Measurements from ENCODE around the gene SGTB.
A peak's percentile ranks its signal among the peaks of the same experiment; 100 is the strongest.

Gene SGTB, protein sequence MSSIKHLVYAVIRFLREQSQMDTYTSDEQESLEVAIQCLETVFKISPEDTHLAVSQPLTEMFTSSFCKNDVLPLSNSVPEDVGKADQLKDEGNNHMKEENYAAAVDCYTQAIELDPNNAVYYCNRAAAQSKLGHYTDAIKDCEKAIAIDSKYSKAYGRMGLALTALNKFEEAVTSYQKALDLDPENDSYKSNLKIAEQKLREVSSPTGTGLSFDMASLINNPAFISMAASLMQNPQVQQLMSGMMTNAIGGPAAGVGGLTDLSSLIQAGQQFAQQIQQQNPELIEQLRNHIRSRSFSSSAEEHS

DNA sequence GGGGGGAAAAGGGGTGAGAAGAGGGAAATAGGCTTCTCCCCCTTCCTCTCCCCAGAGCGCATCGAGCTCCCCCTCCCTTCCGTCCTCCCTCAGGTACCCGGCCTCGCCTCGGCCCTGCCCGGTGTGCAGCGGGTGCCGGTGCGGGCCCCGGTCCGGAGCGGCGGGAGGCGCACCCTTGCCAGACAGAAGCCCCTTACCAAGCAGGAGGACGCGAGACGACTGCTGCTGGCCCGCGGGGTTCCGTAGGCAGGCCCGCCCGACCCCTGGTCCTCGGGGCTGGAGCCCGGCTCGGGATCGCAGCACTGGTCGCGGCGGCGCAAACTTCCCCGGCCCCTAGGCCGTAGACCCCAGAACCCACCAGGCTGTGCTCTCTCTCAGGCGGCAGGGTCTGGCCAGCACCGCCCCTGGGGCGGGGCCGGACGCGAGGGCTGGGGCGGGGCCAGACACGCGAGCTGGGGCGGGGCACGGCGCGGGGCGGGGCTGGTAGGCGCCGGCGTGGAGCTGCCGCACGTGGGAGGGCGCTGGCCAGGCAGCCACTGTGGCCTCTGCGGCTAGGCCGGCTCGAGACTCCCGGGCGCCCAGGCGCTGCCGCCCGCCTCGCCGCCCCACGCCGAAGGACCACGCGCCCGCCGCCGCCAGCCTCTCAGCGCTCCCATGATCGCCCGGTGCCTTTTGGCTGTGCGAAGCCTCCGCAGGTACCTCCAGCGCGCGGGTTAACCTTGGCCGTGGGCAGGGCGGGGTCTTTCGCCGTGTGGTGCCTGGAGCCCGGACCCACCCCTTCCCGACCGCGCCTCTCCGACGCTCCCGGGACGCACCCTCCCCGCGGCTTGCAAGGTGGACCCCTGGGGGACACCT lies at the start of gene SGTB, which contains the start of gene NLN:
Gene SGTB, minus strand, starts transcription at position 390 of the 855 bp plus-strand sequence. CDS start 1,302 bp downstream, outside the sequence.
Gene NLN, plus strand, starts transcription at position 486 of the 855 bp plus-strand sequence. Its CDS starts 169 bp downstream, at position 655.
- DNase-seq: peak; percentile 81

DNA sequence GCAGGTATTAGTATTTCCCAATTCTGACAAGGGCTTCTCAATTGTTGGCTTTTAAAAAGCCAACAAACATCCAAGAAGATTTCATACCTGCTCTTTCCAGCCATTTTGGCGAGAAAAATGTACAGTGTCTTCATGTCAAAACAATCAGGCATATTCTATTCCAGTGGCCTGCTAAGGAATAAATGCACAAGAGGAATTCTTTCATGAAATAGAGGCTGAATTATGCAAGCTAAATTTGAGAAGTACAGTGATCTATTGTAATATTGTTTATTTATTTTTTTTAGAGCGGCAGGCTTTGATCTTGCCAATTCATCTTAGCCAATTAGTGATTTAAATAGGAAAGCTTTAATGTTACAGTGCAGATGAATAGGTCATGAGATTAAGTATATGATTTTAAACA lies 49.4 kb upstream of the SGTB start:
- DNase-seq: no peak

DNA sequence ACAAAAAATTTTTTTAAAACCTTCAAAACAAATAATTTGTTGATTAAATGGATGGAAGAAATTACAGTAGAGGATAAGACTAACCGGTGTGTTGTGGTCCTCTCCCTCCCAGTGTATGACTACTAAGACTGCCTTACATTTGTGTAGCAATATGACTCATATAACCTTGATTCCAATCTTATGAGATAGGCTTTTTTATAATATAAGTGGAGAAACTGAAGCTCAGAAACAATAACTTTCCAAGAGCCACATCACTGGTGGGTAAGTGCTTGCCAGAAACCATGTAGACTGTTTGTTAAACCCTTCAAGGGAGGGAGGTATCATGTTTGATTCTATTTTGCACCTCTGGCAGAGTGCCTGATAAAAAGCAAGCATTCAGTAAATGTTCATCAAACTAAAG lies 47.6 kb upstream of the SGTB start:
- DNase-seq: no peak

DNA sequence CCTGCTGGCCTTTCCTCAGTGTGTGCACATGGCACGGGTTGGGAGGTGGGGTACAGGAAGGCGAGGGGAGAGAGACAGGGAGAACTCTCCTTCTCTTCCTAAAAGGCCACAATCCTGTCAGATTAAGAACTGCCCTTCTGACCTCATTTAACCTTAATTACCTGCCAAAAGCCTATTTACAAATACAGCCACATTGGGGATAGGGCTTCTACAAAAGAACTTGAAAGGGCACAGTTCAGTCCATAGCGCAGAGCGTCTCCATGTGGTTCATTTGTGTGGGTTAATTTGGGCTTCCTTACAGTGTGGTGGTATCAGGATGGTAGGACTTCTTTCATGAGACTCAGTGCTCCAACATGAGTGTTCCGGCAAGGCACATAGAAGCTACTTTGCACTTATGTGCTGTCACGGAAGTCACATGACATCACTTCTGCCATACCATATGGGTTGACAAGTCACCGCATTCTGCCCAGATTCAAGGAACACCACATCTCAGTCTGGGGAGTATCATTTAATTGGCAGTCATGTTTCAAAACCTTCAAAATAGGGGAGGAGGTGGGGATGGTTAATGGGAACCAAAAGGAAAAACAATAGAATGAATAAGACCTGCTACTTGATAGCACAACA lies 46.9 kb upstream of the SGTB start:
- DNase-seq: no peak

DNA sequence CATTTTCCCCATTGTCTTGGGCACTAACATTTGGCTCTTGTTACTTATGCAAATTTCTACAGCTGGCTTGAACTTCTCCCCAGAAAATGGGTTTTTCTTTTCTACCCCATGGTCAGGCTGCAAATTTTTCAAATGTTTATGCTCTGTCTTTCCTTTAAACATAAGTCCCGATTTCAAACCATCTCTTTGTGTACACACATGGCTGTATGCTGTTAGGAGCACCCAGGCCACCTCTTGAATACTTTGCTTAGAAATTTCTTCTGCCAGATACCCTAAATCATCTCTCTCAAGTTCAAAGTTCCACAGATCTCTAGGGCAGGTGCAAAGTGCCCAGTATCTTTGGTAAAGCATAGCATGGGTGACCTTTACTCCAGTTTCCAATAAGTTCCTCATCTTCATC lies 45.7 kb upstream of the SGTB start:
- DNase-seq: no peak

DNA sequence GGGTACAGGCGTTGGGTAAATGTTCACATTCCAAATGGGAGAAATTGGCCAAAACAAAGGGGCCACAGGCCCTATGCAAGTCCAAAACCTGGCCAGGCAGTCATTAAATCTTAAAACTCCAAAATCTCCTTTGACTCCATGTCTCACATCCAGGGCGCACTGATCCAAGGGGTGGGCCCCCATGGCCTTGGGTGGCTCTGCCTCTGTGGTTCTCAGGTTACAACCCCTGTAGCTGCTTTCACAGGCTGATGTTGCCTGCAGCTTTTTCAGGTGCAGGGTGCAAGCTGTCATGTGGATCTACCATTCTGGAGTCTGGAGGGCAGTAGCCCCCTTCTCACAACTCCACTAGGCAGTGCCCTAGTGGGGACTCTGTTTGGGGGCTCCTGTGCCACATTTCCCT lies 44.9 kb upstream of the SGTB start:
- no peak for DNase-seq

DNA sequence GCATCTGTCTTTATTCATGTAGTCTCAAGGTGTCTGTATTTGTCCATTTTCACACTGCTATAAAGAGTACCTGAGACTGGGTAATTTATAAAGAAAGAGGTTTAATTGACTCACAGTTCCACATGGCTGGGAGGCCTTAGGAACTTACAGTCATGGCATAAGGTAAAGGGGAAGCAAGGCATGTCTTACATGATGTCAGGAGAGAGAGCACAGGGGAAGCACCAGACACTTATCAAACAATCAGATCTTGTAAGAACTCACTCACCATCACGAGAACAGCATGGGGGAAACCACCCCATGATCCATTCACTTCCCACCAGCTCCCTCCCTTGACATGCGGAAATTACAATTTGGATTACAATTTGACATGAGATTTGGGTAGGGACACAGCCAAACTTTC lies 44.3 kb upstream of the SGTB start:
- DNase-seq: no peak

DNA sequence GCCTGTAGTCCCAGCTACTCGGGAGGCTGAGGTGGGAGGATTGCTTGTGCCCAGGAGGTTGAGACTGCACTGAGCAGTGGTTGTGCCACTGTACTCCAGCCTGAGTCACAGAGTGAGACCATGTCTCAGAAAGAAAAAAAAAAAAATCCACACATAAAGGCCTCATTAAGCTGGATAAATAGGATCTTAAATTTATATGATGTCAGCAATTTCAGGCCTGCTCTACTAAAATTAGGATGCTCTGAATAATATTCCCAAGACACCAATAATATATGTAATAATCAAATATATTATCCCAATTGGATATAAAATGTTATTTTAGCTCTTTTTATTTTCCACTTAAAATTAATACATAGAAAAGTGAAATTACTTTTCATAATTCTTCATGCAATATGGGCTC lies 43.7 kb upstream of the SGTB start:
- DNase-seq: no peak

DNA sequence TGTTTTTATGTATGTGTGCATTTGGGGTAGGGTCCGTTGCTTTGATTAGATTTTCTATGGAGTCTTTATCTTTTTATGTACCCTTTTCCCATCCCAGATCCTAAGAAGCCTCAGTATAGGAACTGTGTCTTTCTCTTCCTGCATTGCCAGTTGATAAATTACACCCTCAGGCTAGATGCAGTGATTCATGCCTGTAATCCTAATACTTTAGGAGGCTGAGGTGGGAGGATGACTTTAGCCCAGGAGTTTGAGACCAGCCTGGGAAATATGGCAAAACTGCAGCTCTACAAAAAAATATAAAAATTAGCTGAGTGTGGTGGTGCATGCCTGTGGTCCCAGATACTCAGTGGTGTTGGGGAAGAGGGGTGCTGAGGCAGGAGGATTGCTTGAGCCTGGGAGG lies 40.3 kb upstream of the SGTB start:
- DNase-seq: no peak

DNA sequence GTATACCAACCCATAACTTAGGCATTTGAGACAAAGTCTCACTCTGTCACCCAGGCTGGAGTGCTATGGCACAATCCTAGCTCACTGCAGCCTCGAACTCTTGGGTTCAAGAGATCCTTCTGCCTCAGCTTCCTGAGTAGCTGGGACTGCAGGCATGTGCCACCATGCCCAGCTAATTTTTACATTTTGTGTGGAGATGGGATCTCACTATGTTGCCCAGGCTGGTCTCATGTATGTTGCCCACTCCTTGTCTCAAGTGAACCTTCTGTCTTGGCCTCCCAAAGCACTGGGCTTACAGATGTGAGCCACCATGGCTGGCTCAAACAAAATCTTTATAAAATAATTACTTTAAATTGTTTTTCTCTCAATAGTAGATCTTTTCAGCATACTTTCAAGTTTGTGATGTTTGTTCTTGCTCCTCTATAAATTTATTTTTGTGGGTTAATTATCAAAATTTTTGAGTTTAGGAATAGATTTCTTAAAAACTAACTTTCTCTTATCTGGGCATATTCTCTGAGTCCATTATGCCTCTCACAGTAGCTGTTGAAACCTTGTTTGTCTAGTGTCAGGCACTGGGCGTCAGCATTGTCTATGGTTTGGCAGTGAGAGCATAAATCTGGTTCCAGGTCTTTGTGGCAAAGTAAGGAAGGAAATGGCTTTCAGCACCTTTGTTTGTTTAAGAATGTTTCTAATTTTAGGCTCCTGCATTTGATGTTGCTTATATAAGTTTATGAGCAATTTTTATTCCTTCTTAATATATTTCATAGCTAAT lies 38.8 kb upstream of the SGTB start:
- peak; percentile 18 for DNase-seq

DNA sequence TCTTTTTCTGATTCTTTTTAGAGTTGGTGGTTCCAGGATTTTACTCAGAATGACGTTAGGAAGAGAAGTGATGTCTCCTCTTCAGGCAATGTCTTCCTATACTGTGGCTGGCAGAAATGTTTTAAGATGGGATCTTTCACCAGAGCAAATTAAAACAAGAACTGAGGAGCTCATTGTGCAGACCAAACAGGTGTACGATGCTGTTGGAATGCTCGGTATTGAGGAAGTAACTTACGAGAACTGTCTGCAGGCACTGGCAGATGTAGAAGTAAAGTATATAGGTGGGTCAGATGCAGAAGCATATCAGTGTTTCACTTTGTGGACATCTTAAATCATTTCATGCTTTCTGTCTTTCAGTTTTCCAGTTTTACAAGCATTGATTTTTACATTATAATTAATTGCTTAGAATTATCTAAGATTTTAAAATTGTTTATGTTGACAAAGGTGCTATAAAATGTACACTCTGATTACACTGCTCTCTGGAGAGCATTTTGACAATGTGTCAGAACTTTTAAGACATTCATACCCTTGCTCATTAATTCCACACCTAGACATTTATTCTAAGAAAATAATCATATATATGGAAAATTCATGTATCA lies 36.7 kb upstream of the SGTB start:
- DNase-seq: no peak

DNA sequence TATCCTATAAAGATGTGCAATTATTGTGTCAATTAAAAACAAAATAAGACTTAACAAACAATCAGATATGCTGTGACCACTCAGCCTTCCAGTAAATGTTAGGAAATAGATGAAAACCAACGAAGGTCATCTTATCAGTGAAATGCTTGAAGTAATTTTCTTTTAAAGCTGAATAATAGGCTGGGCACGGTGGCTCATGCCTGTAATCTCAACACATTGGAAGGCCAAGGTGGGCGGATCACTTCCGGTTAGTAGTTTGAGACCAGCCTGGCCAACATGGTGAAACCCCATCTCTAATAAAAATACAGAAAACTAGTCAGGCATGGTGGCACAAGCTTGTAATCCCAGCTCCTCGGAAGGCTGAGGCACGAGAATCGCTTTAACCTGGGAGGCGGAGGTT lies 31.3 kb upstream of the SGTB start:
- no peak for DNase-seq

DNA sequence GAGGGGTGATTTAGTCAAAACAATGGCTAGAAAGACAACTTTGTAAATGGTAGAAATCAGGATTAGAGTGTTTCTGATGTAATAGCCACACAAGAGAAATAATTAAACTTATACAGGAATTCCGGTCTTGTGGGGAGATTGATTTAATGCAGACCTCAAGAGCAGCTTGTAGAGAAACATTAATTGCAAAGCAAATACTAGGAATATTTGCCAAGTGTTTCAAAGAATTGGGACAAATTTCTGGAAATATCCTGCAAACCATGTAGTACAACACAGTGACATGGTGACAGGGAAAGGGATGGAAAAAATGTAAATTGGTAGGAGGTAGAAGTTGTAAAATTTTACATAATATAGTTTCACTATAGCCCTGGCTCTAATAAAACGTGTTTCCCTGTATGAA lies 29.0 kb upstream of the SGTB start:
- DNase-seq: no peak

DNA sequence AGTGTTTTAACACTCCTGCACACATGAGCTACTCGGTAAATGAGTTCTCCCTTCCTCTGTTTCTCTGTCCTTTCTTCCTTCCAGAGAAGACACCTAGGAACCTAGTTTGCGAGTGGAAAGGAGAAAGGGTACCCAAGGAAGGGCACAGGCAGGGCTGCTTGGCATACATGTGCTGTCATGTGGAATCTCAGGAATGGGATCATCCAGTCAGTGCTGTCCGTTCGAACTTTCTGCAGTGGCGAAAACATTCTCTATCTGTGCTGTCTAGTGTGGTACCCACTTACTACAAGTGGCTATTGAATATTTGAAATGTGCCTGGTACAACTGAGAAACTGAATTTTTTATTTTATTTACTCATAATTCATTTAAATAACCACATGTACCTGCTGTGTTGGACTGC lies 28.0 kb upstream of the SGTB start:
- DNase-seq: no peak

DNA sequence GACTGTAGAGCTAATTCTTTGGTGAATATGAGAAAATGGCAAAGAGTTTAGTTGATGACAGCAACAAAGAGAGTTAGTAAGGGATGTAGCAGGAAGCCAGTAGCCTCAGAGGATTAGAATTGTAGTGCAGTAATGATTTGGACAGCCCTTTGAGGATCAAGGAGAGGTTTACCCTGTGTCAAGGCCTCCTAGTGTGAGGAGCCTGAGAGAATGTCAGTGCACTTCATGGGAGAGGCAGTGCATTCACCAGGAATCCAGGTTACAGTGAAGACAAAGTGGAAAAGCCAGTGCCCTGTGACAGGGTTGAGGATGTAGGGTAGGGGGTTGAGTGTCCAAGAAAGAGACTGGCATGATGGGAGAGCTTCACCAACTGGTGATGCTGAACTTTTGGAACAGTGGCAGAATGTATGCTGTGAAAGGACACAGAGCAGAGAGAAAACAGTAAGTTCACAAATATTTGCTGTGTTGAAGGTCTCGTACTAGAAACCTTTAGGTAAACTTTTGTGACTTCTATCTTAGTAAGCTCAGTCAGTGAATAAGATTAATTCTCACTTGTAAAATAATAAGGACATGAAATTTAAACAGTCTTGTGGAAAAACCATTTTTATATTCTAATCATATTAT lies 27.4 kb upstream of the SGTB start:
- DNase-seq: no peak

DNA sequence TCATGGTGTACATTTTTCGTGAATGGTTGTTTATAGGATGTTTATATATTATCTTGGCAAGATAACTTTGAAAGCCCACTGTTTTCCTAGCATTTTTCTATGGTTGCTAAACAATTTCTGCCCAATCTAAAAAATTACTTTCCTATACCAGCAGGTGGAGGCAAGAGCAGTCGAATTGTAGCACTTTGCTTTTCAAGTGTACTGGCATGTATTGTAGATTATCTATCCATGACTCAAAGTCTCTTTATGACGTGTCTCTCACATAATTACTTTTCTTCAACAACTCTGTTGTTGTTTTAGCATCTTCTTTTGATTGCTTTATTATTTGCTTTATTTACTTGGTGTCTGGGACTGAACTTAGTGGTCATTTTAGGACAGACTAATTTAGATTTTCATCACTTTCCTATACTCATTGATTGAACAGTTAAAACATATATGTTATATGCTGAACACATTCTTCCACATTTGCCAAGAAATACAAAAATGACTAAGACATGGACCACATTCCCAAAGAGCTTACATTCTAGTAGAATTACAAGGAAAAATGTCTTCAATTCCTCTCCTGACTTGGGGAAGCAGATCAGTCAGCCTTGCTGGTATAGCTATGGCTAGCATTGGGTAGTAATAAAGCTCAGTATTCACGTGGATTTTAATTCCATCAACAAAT lies 20.8 kb upstream of the SGTB start:
- DNase-seq: no peak

DNA sequence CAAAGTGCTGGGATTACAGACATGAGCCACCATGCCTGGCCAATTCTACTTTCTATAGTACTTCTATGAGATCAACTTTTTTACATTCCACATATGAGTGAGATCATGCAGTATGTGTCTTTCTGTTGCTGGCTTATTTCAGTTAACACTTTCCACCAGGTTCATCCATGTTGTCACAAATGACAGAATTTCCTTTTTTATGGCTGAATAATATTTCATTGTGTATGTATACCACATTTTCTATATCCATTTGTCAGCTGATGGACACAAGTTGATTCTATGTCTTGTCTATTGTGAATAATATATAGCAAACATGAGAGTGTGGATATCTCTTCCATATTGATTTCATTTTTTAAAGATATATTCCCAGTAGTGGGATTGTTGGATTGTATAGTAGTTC lies 17.3 kb upstream of the SGTB start:
- no peak for DNase-seq

DNA sequence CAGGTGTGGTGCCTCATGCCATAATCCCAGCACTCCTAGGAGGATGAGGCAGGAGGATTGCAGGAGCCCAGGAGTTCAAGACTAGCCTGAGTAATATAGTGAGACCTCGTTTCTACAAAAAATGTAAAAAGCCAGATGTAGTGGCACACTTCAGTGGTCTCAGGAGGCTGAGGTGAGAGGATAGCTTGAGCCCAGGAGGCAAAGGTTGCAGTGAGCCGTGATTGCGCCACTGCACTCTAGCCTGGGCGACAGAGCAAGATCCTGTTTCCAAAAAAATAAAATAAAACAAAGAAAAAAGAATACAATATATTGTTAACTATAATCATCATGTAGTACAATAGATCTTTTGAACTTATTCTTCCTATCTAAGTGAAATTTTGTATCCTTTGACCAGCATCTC lies 16.4 kb upstream of the SGTB start:
- DNase-seq: no peak

DNA sequence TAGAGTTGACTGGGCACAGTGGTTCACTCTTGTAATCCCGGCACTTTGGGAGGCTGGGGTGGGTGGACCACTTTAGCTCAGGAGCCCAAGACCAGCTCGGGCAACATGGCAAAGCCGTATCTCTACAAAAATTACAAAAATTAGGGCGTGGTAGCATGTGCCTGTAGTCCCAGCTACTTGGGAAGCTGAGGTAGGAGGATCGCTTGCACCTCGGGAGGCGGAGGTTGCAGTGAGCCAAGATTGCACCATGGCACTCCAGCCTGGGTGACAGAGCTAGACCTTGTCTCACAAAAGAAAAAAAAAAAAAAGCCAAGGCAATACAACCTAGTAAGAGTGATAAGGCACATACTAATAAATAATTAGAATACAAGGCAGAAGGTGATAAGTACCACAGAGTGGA lies 15.9 kb upstream of the SGTB start:
- DNase-seq: no peak

DNA sequence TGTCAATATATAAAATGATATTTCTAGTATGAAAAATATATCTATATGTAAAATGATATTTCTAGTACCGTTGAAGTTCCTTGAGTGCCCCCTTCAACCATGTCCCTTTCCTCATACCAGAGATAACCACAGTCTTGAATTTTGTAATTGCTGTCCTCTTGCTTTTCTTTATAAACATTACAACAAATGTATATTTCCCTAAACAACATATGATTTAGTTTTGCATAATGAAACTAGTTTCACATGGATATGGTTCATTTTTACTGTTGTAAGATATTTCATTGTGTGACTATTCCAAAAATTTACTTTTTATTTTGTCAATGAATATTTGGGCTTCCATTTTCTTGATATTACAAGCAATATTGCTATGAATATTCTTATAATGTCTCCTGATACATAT lies 14.1 kb upstream of the SGTB start:
- DNase-seq: no peak

DNA sequence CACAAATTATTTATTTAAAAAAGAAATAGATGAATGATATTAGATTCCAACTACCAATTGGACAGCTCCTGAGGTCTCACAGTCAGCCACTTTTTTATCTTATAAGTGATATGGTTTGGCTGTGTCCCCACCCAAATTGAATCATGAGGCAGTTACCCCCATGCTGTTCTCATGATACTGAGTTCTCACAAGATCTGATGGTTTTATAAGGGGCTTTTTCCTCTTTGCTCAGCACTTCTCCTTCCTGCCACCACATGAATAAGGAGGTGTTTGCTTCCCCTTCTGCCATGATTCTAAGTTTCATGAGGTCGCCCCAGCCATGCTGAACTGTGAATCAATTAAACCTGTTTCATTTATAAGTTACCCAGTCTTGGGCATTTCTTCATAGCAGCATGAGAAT lies 13.0 kb upstream of the SGTB start:
- no peak for DNase-seq

All from COR-L47 (cell line).